Esophagus squamous epithelium (tissue), 5 donors: ENCODE measurements around the gene FERMT3. TPM values are rescaled to one million over a fixed set of nuclear protein-coding genes. Genes with fewer than 3 reads are reported as not detected.
A peak's percentile ranks its signal among the peaks of the same experiment; 100 is the strongest.

Experiments
- DNase-seq: peaks from one replicate; lab custom pipeline; 2025; lab: John Stamatoyannopoulos, UW
- H3K27ac ChIP-seq, 4 donors: fragments of 200-600 bp; sonication (generic); one replicate each; pipeline ENCODE4 v1.5.1; 2016 to 2019; ENCODE audit warnings: mild to moderate bottlenecking in 1 of 4
- H3K27me3 ChIP-seq, 4 donors: fragments of 200-600 bp; sonication (generic); 1 replicate in 3 of 4; 2 replicates in 1 of 4; pipeline versions ENCODE4 v1.5.1 to v1.6.0; 2017 to 2021; ENCODE audit warnings: antibody characterized with exemption in 1 of 4
- H3K36me3 ChIP-seq, 3 donors: fragments of 200-600 bp; sonication (generic); one replicate each; pipeline ENCODE4 v1.5.1; 2016 to 2019
- H3K4me1 ChIP-seq, 3 donors: fragments of 200-600 bp; sonication (generic); one replicate each; pipeline ENCODE4 v1.5.1; 2017 to 2019
- H3K4me3 ChIP-seq, 4 donors: fragments of 200-600 bp; sonication (generic); 1 replicate in 3 of 4; 2 replicates in 1 of 4; pipeline ENCODE4 v1.5.1; 2016 to 2019; ENCODE audit warnings: mild to moderate bottlenecking in 2 of 4, moderate library complexity in 1 of 4
- H3K9me3 ChIP-seq, 3 donors: fragments of 200-600 bp; sonication (generic); one replicate each; pipeline ENCODE4 v1.5.1; 2016 to 2019
- CTCF ChIP-seq, 6 experiments: fragments of 450-650 bp in 4 of 6; fragments of 200-600 bp in 2 of 6; sonication (generic) in 2 of 6; IDR thresholded peaks; one replicate each; pipeline ENCODE4 v1.5.1; 2016 to 2019; ENCODE audit warnings: antibody characterized with exemption in 6 of 6, mild to moderate bottlenecking in 4 of 6, moderate library complexity in 4 of 6
- POLR2A ChIP-seq, 4 donors: fragments of 450-650 bp; IDR thresholded peaks; one replicate each; pipeline ENCODE4 v1.6.1; 2017; ENCODE audit warnings: antibody characterized with exemption in 4 of 4, mild to moderate bottlenecking in 4 of 4, moderate library complexity in 3 of 4
- WGBS, 2 donors: methylation state at CpG; one replicate each; pipeline ENCODE4 v1.1.5; 2018; 5-methylcytosine and 5-hydroxymethylcytosine counted together
- intact Hi-C: fragments of 100-400 bp; cut with DNase I; formaldehyde crosslinking; loops from one replicate; pipeline ENCODE4 v1.15.0; 2022
- total RNA-seq, 4 donors: library from RNA; depleted of rRNA; stranded (reverse); fragments of >200 nt; gene quantifications; one replicate each; pipeline ENCODE4 v1.1.0, GENCODE V29; 2016
- donor health status: DM: yes; HTN: yes; CAD: no.

The FERMT3 gene
- total RNA-seq, 4 donors from 2014 or later = 3.8 to 16.9 (median 10.6) TPM

DNA sequence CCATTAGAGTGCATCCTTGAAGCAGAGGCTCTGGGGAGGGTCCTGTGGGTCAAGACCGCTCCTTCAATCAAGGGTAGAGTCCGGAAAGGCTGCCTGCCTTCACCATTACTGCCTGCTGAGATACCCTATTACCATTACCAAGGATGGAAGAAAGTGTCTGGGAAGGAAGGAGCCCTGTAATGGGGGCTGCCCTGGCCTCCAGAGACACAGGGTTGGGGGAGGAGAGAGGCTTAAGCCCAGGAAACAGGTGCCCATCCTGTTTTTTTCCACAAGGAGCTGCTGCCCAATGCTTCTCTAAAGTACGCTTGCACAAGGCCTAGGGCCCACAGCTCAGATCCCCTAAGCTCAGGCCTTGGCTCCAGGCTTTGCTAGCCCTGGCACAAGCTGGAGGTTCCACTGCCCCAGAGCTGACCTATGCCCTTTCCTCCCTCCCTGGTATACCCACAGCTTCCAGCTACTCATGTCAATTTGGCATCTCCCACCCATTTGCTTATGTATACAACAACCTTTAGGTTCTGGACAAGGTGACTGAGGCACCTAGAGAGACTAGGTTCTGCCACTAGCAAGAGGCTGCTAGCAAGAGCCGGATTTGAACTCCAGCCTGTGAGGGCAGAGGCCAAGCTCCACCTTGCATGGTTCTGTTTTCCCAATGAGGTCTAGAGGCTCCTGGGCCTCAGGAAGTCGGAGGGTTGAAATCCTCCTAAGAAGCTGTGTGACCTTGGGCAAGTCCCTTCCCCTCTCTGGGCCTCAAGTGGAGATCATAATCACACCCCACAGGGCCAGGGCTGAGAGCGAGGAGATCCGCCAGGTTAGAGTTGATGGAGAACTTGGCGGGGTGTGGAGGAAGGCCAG is 43.3 kb downstream of the FERMT3 start:
- H3K27ac ChIP-seq = no peak overlapping the region
- H3K9me3 ChIP-seq = no peaks in the 10 kb centered on the region
- 83 to 93% methylated on average over 3 to 4 of the region's 8 CpGs for WGBS, 2 donors
- no peaks in the 10 kb centered on the region for H3K27me3 ChIP-seq
- DNase-seq = no peak
- intact Hi-C loops = no loop called here
- H3K36me3 ChIP-seq = peaks cover 0 to 13% (median 6%) of the 10 kb centered on the region in 3 donors
- TF ChIP-seq POLR2A (IDR thresholded peaks at IDR 0.05) (no peak), CTCF (IDR thresholded peaks at IDR 0.05) (no peak)
- no peak overlapping the region for H3K4me3 ChIP-seq
- H3K4me1 ChIP-seq = peaks cover 41 to 75% (median 55%) of the 10 kb centered on the region in 3 donors

DNA sequence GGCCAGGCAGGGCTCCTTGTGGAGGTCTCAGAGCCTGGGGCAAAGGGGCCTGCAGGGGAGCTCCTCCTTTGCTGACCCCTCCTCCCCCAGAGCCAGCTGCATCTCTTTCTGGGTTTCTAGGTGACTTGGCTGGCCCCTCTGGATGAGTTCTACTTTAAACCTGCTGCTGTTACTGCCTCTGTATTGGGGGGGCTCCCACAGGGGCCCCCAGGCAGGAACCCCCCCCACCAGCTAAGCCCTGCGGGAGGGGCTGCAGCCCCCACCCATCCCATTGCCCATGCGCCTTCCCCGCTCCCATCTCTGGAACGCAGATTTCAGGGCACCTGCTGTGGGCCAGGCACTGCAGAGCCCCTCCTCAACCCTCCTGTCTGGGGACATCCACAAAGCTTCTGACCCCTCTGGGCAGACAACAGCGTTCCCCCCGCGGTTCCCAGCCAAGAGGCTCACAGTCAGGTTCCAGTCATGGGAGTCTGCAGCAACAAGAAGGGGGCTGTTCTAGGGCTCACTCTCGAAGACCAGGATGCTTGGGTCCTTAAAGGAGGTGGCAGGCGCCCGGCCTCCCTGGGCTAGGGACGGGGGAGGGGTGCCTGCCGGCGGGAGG is 44.0 kb downstream of the FERMT3 start:
- DNase-seq = no peak
- peaks cover 0 to 17% (median 11%) of the 10 kb centered on the region in 3 donors for H3K36me3 ChIP-seq
- intact Hi-C loops = no loop called here
- TF ChIP-seq CTCF (IDR thresholded peaks at IDR 0.05) (no peak), POLR2A (IDR thresholded peaks at IDR 0.05) (no peak)
- WGBS, 2 donors = no CpG with 5 or more reads among the region's 13 CpGs
- H3K4me1 ChIP-seq = peaks cover 33 to 68% (median 48%) of the 10 kb centered on the region in 3 donors
- H3K27ac ChIP-seq = peak overlapping the region; percentile 81 to 91 (median 89)
- H3K27me3 ChIP-seq = no peaks in the 10 kb centered on the region
- H3K4me3 ChIP-seq = peak overlapping the region; percentile 73 to 94 (median 76)
- no peaks in the 10 kb centered on the region for H3K9me3 ChIP-seq

- H3K27ac ChIP-seq = peak within 1 kb of the TSS; percentile 81 to 91 (median 89)
- no peaks in the 10 kb centered on the region for H3K9me3 ChIP-seq
- no peak for DNase-seq
- no peaks in the 10 kb centered on the region for H3K27me3 ChIP-seq
- peaks cover 4 to 24% (median 13%) of the 10 kb centered on the region in 3 donors for H3K36me3 ChIP-seq
- 0% methylated on average over 1 of the region's 75 CpGs; no CpG with 5 or more reads in 1 of the 2 donors for WGBS, 2 donors
- TF ChIP-seq CTCF (IDR thresholded peaks at IDR 0.05) = peak; percentile 69 to 96 (median 90)
- peak in 3 of 4 donors; percentile 24 to 73 (median 38) for TF ChIP-seq POLR2A (IDR thresholded peaks at IDR 0.05)
- intact Hi-C loops = no loop called here
- peak within 1 kb of the TSS; percentile 73 to 94 (median 76) for H3K4me3 ChIP-seq
- H3K4me1 ChIP-seq = peaks cover 29 to 67% (median 44%) of the 10 kb centered on the region in 3 donors
Observed at GRCh38 chr11:64251016-64251752, 44.7 kb downstream of the FERMT3 start, which contains the start of gene PLCB3. TSS of gene PLCB3 (plus strand) at chr11:64251530. CDS start at chr11:64251650, 120 bp downstream.

DNA sequence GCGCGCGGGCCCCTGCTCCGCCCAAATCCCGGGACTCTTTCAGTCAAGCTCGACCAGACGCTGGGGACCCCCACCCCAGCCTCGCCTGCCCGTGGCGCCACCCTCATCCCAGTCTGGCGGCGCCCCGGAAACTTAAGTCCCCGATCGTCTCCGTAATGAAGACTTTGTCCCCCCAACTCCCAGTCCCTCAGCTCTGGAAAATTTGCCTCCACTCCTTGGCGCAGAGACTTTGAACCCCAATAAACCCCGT is 45.2 kb downstream of the FERMT3 start:
- 0% methylated on average over 5 to 6 of the region's 18 CpGs for WGBS, 2 donors
- H3K4me3 ChIP-seq = peak overlapping the region; percentile 73 to 94 (median 76)
- H3K36me3 ChIP-seq = peaks cover 9 to 29% (median 13%) of the 10 kb centered on the region in 3 donors
- TF ChIP-seq POLR2A (IDR thresholded peaks at IDR 0.05) (no peak), CTCF (IDR thresholded peaks at IDR 0.05) (no peak)
- peaks cover 29 to 71% (median 44%) of the 10 kb centered on the region in 3 donors for H3K4me1 ChIP-seq
- intact Hi-C loops = no loop called here
- no peaks in the 10 kb centered on the region for H3K27me3 ChIP-seq
- no peaks in the 10 kb centered on the region for H3K9me3 ChIP-seq
- H3K27ac ChIP-seq = peak overlapping the region; percentile 81 to 91 (median 89)
- no peak for DNase-seq
